Progenitor cell of endocrine pancreas (in vitro differentiated cells): ENCODE results near the gene BNIPL. TPM values are rescaled to one million over a fixed set of nuclear protein-coding genes. Genes with fewer than 3 reads are reported as not detected.

Experiments used
- DNase-seq: peaks from one replicate; pipeline ENCODE4 v3.0.0; 2021; ENCODE audit warnings: low spot score; ENCODE audit not compliant: unreplicated experiment
- H3K27ac Mint-ChIP-seq: 2 replicates; pipeline ENCODE4 v1.8.0; 2021; ENCODE audit warnings: mild to moderate bottlenecking, moderate library complexity, mixed read lengths
- H3K27me3 Mint-ChIP-seq: 2 replicates; pipeline ENCODE4 v1.8.0; 2021; ENCODE audit warnings: mixed read lengths
- H3K36me3 Mint-ChIP-seq: 2 replicates; pipeline ENCODE4 v1.8.0; 2022; ENCODE audit warnings: mixed read lengths; ENCODE audit not compliant: insufficient read depth
- H3K4me1 Mint-ChIP-seq: 2 replicates; pipeline ENCODE4 v1.8.0; 2021; ENCODE audit warnings: low read depth, mixed read lengths
- H3K4me3 Mint-ChIP-seq: 2 replicates; pipeline ENCODE4 v1.8.0; 2021; ENCODE audit warnings: low read depth, mild to moderate bottlenecking, moderate library complexity, mixed read lengths
- H3K9me3 Mint-ChIP-seq: 2 replicates; pipeline ENCODE4 v1.8.0; 2021; ENCODE audit warnings: low read depth, mixed read lengths
- CTCF ChIP-seq: fragments of 200-600 bp; sonication (generic); IDR thresholded peaks from one replicate; pipeline ENCODE4 v1.5.0; 2021; ENCODE audit warnings: antibody characterized with exemption, mild to moderate bottlenecking; ENCODE audit not compliant: unreplicated experiment
- total RNA-seq: library from RNA; stranded (reverse); gene quantifications from 2 replicates; pipeline ENCODE4 v1.2.1, GENCODE V29; 2021

Gene BNIPL
- total RNA-seq, 1 donor from 2014 or later: 0.93 TPM

GRCh38 chr1:150995896-150996295 is 40.5 kb upstream of the BNIPL start:
- no peak overlapping the region for H3K27ac Mint-ChIP-seq
- no peaks in the 10 kb centered on the region for H3K9me3 Mint-ChIP-seq
- H3K36me3 Mint-ChIP-seq: peaks cover 8% of the 10 kb centered on the region
- DNase-seq: no peak
- no peaks in the 10 kb centered on the region for H3K4me1 Mint-ChIP-seq
- no peaks in the 10 kb centered on the region for H3K27me3 Mint-ChIP-seq
- peak; percentile 86 for TF ChIP-seq CTCF
- no peak overlapping the region for H3K4me3 Mint-ChIP-seq

GRCh38 chr1:150997126-150997872 is 39.1 kb upstream of the BNIPL start:
- TF ChIP-seq CTCF: no peak
- H3K4me1 Mint-ChIP-seq: no peaks in the 10 kb centered on the region
- no peaks in the 10 kb centered on the region for H3K27me3 Mint-ChIP-seq
- no peak for DNase-seq
- H3K36me3 Mint-ChIP-seq: peaks cover 13% of the 10 kb centered on the region
- no peaks in the 10 kb centered on the region for H3K9me3 Mint-ChIP-seq
- no peak overlapping the region for H3K4me3 Mint-ChIP-seq
- peak overlapping the region; percentile 25 for H3K27ac Mint-ChIP-seq

- H3K9me3 Mint-ChIP-seq: no peaks in the 10 kb centered on the region
- H3K27me3 Mint-ChIP-seq: no peaks in the 10 kb centered on the region
- TF ChIP-seq CTCF: no peak
- peaks cover 5% of the 10 kb centered on the region for H3K4me1 Mint-ChIP-seq
- no peak for DNase-seq
- peaks cover 15% of the 10 kb centered on the region for H3K36me3 Mint-ChIP-seq
- H3K4me3 Mint-ChIP-seq: no peak overlapping the region
- H3K27ac Mint-ChIP-seq: no peak overlapping the region
Observed at GRCh38 chr1:150997949-150998348, 38.4 kb upstream of the BNIPL start.

- Mint-ChIP-seq H3K9me3 (no peaks in the 10 kb centered on the region), H3K36me3 (peaks cover 15% of the 10 kb centered on the region), H3K4me3 (no peak overlapping the region), H3K27ac (no peak overlapping the region), H3K4me1 (peaks cover 9% of the 10 kb centered on the region), H3K27me3 (no peaks in the 10 kb centered on the region)
- no peak for TF ChIP-seq CTCF
- no peak for DNase-seq
Observed at GRCh38 chr1:150999051-150999674, 37.2 kb upstream of the BNIPL start.

- DNase-seq: no peak
- peaks cover 15% of the 10 kb centered on the region for H3K36me3 Mint-ChIP-seq
- H3K4me1 Mint-ChIP-seq: peaks cover 15% of the 10 kb centered on the region
- no peaks in the 10 kb centered on the region for H3K9me3 Mint-ChIP-seq
- H3K27ac Mint-ChIP-seq: no peak overlapping the region
- no peaks in the 10 kb centered on the region for H3K27me3 Mint-ChIP-seq
- no peak for TF ChIP-seq CTCF
- H3K4me3 Mint-ChIP-seq: no peak overlapping the region
Observed at GRCh38 chr1:150999926-151000325, 36.5 kb upstream of the BNIPL start.
